Measurements from ENCODE around the gene PLCH1. TPM values are rescaled to one million over a fixed set of nuclear protein-coding genes. Genes with fewer than 3 reads are reported as not detected.

The PLCH1 gene
- total and polyA plus RNA-seq, 2 of the 8 experiments (the other 6 are each of a cell fraction or from before 2014, with no cell fraction given): 5.8 to 17.2 TPM

DNA sequence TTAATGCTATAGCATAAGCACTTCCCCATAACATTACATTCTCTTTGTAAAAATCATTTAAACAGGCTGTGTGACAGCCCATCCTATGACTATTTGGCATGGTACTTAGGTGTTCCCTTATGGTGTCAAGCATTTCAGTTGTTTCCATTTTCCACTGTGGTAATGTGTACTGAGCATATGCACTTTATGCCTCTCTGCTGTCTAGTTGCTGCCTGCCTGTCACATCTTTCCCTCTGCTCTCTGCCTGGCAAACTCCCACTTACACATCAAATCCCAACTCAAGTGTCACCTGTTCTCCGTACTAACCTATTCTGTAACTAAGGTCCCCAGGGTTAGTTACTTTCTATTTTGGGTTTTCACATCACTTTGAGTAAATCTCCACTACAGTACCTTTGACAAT is 367.0 kb downstream of the PLCH1 start:
- H4K5ac ChIP-seq (ENCODE audit: insufficient read length, low read depth, low read length): no peak overlapping the region
- no peak for FAIRE-seq
- WGBS, 2 experiments (ENCODE audit: extremely low coverage in 1 of 2, insufficient coverage in 1 of 2, insufficient read length in 1 of 2, insufficient replicate concordance in 2 of 2, low coverage in 1 of 2, low lambda C conversion rate in 2 of 2, missing lambda C conversion rate in 1 of 2): 84% methylated on average over 1 of the region's 1 CpG; no CpG with 5 or more reads in 1 of the 2 experiments

More for the DNA sequence above, 367.0 kb downstream of the PLCH1 start:
- no peaks in the 10 kb centered on the region for H3K27me3 ChIP-seq (replicated peaks in 1 of 4; ENCODE audit: control insufficient read depth in 3 of 4, extremely low read depth in 1 of 4, insufficient read depth in 3 of 4, low read length in 3 of 4)
- H3K27ac ChIP-seq (ENCODE audit: low read depth, low read length): no peak overlapping the region
- no peak overlapping the region for H3K9ac ChIP-seq (replicated peaks in 1 of 4; ENCODE audit: extremely low read depth in 1 of 4, low read depth in 3 of 4, low read length in 3 of 4)
- POLR2A ChIA-PET (ENCODE audit: partially characterized antibody): no interaction called here
- DNase-seq (ENCODE audit: low read depth in 1 of 2, low spot score in 2 of 2): no peak
- no peak overlapping the region for H4K8ac ChIP-seq (ENCODE audit: extremely low read depth, insufficient read depth, low read length)
- H4K20me1 ChIP-seq (replicated peaks in 1 of 2; ENCODE audit: control insufficient read depth in 1 of 2, insufficient read depth in 2 of 2, low read length in 2 of 2): no peaks in the 10 kb centered on the region
- H2AFZ ChIP-seq (ENCODE audit: low read length): no peak overlapping the region
- no peak overlapping the region for H3K4me3 ChIP-seq (ENCODE audit: extremely low read depth in 1 of 4, insufficient read depth in 2 of 4, low read depth in 3 of 4, low read length in 4 of 4)
- H2BK15ac ChIP-seq (ENCODE audit: low read length): 0 out of 2 replicates have a peak overlapping the region, but pooled peaks have one; percentile 54
- H3K14ac ChIP-seq (ENCODE audit: insufficient read length): no peak overlapping the region
- no peaks in the 10 kb centered on the region for H3K9me3 ChIP-seq (ENCODE audit: insufficient read depth in 2 of 2, low read depth in 1 of 2, low read length in 1 of 2)
- no peak for TF ChIP-seq SP1 (IDR thresholded peaks at IDR 0.05; ENCODE audit: low read depth, low read length)
- TF ChIP-seq BACH1 (IDR thresholded peaks at IDR 0.05; ENCODE audit: low read length): no peak
- no peak for TF ChIP-seq POU5F1 (IDR thresholded peaks at IDR 0.05; ENCODE audit: low read depth, low read length)
- no peak for TF ChIP-seq JUN (IDR thresholded peaks at IDR 0.05; ENCODE audit: low read depth, low read length)
- TF ChIP-seq NANOG (IDR thresholded peaks at IDR 0.05; ENCODE audit: insufficient read depth, low read depth, low read length, poor library complexity, severe bottlenecking): no peak
- TF ChIP-seq TCF12 (IDR thresholded peaks at IDR 0.05; ENCODE audit: low read depth, low read length): no peak
- no peak for TF ChIP-seq SUZ12 (IDR thresholded peaks at IDR 0.05; ENCODE audit: low read length)
- TF ChIP-seq SRF (IDR thresholded peaks at IDR 0.05; ENCODE audit: low read depth, low read length): no peak
- TF ChIP-seq PHF8 (conservative IDR thresholded peaks at IDR 0.05; ENCODE audit: low read depth, low read length): no peak
- H3K4me1 ChIP-seq (replicated peaks in 1 of 4; ENCODE audit: control insufficient read depth in 3 of 4, insufficient read depth in 4 of 4, low read length in 3 of 4): peaks cover 0 to 2% (median 1%) of the 10 kb centered on the region in 4 experiments; a peak in 2 of 7 replicates
- no peak overlapping the region; the same call in 1 of the 2 replicates for H2AK5ac ChIP-seq (ENCODE audit: low read depth, low read length)
- no peak overlapping the region for H4K91ac ChIP-seq (replicated peaks; ENCODE audit: insufficient read length, low read length)
- H2BK12ac ChIP-seq (ENCODE audit: low read depth, low read length): peak overlapping the region; percentile 56; the same call in 1 of the 2 replicates
- CTCF ChIA-PET (ENCODE audit: partially characterized antibody): interaction anchor here (0.8 to 2.8 kb wide), 2 partner anchors 9 to 324 kb away, joined by 3 to 10 read pairs; no protein-coding TSS in a partner anchor
- no peaks in the 10 kb centered on the region for H3K79me1 ChIP-seq (ENCODE audit: low read depth, low read length)
- H3K36me3 ChIP-seq (ENCODE audit: control insufficient read depth in 2 of 4, insufficient read depth in 4 of 4, low read length in 3 of 4): no peaks in the 10 kb centered on the region
- H3K4ac ChIP-seq (replicated peaks; ENCODE audit: insufficient read length, low read depth, low read length): no peak overlapping the region
- H3K18ac ChIP-seq (ENCODE audit: extremely low read depth, low read length): no peak overlapping the region
- H3K56ac ChIP-seq (replicated peaks; ENCODE audit: insufficient read length, low read depth, low read length): no peak overlapping the region
- H2BK20ac ChIP-seq (ENCODE audit: low read length): peak overlapping the region; percentile 66; the same call in 1 of the 2 replicates
- no peak overlapping the region for H3K4me2 ChIP-seq (ENCODE audit: insufficient read depth in 1 of 2, low read depth in 2 of 2, low read length in 2 of 2)
- H2BK5ac ChIP-seq (ENCODE audit: low read depth, low read length): no peak overlapping the region
- H3K23me2 ChIP-seq (ENCODE audit: low read depth, low read length): no peaks in the 10 kb centered on the region; the same call in 1 of the 2 replicates
- H3K23ac ChIP-seq (ENCODE audit: insufficient read length): no peak overlapping the region
- H2BK120ac ChIP-seq (replicated peaks; ENCODE audit: low read depth, low read length): no peak overlapping the region
- no peaks in the 10 kb centered on the region for H3K79me2 ChIP-seq (ENCODE audit: control insufficient read depth in 1 of 2, insufficient read depth in 2 of 2, low read length in 2 of 2)

All from H1 (cell line).